Neutrophil (primary cell): Measurements from ENCODE around the gene DOCK4.

Experiments used
- H3K27ac ChIP-seq: fragments of 200-600 bp; sonication (generic); 2 replicates; pipeline ENCODE4 v1.5.1; 2016; ENCODE audit warnings: mild to moderate bottlenecking, moderate library complexity
- H3K27me3 ChIP-seq: fragments of 200-600 bp; sonication (generic); 2 replicates; pipeline ENCODE4 v1.6.0; 2016; ENCODE audit warnings: mild to moderate bottlenecking
- H3K36me3 ChIP-seq: fragments of 200-600 bp; sonication (generic); 2 replicates; pipeline ENCODE4 v1.5.1; 2017
- H3K4me1 ChIP-seq, 2 experiments: fragments of 200-600 bp in 1 of 2; sonication (generic) in 1 of 2; 1 replicate in 1 of 2; 2 replicates in 1 of 2; pipeline versions ENCODE4 v1.5.1 to v1.6.1; 2013 to 2016; ENCODE audit warnings: low read depth in 1 of 2, low read length in 1 of 2, mild to moderate bottlenecking in 1 of 2, moderate library complexity in 1 of 2; ENCODE audit not compliant: control insufficient read depth in 1 of 2, insufficient read depth in 1 of 2
- H3K4me3 ChIP-seq, 2 experiments: fragments of 200-600 bp in 1 of 2; sonication (generic) in 1 of 2; 1 replicate in 1 of 2; 2 replicates in 1 of 2; pipeline ENCODE4 v1.5.1; 2013 to 2016; ENCODE audit warnings: low read depth in 1 of 2, low read length in 1 of 2, mild to moderate bottlenecking in 1 of 2, moderate library complexity in 1 of 2
- H3K9me3 ChIP-seq: fragments of 200-600 bp; sonication (generic); 2 replicates; pipeline ENCODE4 v1.5.1; 2016
- CTCF ChIP-seq: fragments of 200-600 bp; sonication (generic); IDR thresholded peaks from 2 replicates; pipeline ENCODE4 v1.5.1; 2016; ENCODE audit warnings: antibody characterized with exemption

DOCK4 gene

GRCh38 chr7:112019932-112020331 is 186.3 kb downstream of the DOCK4 start:
- no peaks in the 10 kb centered on the region for H3K36me3 ChIP-seq
- H3K27ac ChIP-seq = no peak overlapping the region
- no peaks in the 10 kb centered on the region for H3K9me3 ChIP-seq
- no peak overlapping the region for H3K4me3 ChIP-seq
- TF ChIP-seq CTCF = no peak
- no peaks in the 10 kb centered on the region for H3K4me1 ChIP-seq
- H3K27me3 ChIP-seq = no peaks in the 10 kb centered on the region

- Histone ChIP-seq H3K27ac (no peak overlapping the region), H3K4me1 (no peaks in the 10 kb centered on the region), H3K36me3 (no peaks in the 10 kb centered on the region), H3K27me3 (no peaks in the 10 kb centered on the region), H3K4me3 (no peak overlapping the region), H3K9me3 (no peaks in the 10 kb centered on the region)
- TF ChIP-seq CTCF = no peak
Observed at GRCh38 chr7:112018305-112019030, 187.7 kb downstream of the DOCK4 start.

- H3K4me1 ChIP-seq = no peaks in the 10 kb centered on the region
- H3K4me3 ChIP-seq = no peak overlapping the region
- TF ChIP-seq CTCF = no peak
- no peak overlapping the region for H3K27ac ChIP-seq
- no peaks in the 10 kb centered on the region for H3K27me3 ChIP-seq
- no peaks in the 10 kb centered on the region for H3K9me3 ChIP-seq
- no peaks in the 10 kb centered on the region for H3K36me3 ChIP-seq
Observed at GRCh38 chr7:112015146-112015545, 191.1 kb downstream of the DOCK4 start.

- Histone ChIP-seq H3K9me3 (no peaks in the 10 kb centered on the region), H3K4me1 (no peaks in the 10 kb centered on the region), H3K4me3 (no peak overlapping the region), H3K36me3 (no peaks in the 10 kb centered on the region), H3K27me3 (no peaks in the 10 kb centered on the region), H3K27ac (no peak overlapping the region)
- TF ChIP-seq CTCF = no peak
Observed at GRCh38 chr7:112014347-112014746, 191.9 kb downstream of the DOCK4 start.

GRCh38 chr7:112013274-112013673 is 192.9 kb downstream of the DOCK4 start:
- H3K4me3 ChIP-seq = no peak overlapping the region
- no peaks in the 10 kb centered on the region for H3K36me3 ChIP-seq
- H3K4me1 ChIP-seq = no peaks in the 10 kb centered on the region
- H3K9me3 ChIP-seq = no peaks in the 10 kb centered on the region
- no peak overlapping the region for H3K27ac ChIP-seq
- TF ChIP-seq CTCF = no peak
- H3K27me3 ChIP-seq = no peaks in the 10 kb centered on the region
